ENCODE measurements around the gene MX1. TPM values are rescaled to one million over a fixed set of nuclear protein-coding genes. Genes with fewer than 3 reads are reported as not detected.

The MX1 gene
- total RNA-seq, 1 experiment from 2014 or later: 1.2 TPM

GRCh38 chr21:41444703-41445464 is 18.8 kb downstream of the MX1 start:
- CTCF ChIA-PET: no interaction called here
- DNase-seq (ENCODE audit: low spot score): no peak
- intact Hi-C loops (cut with micrococcal nuclease; ENCODE audit: unreplicated experiment): no loop called here
- BruUV-seq (replicated peaks): no TSS peak
- Histone ChIP-seq H3K27ac (ENCODE audit: low read depth, low read length, poor library complexity, severe bottlenecking) (no peak overlapping the region), H3K36me3 (ENCODE audit: insufficient read depth, low read length, poor library complexity, severe bottlenecking) (no peaks in the 10 kb centered on the region), H3K9me3 (ENCODE audit: low read depth, low read length, poor library complexity, severe bottlenecking) (no peaks in the 10 kb centered on the region), H3K27me3 (replicated peaks; ENCODE audit: insufficient read depth, low read depth, low read length, poor library complexity) (no peaks in the 10 kb centered on the region), H3K4me1 (ENCODE audit: insufficient read depth, low read length, poor library complexity, severe bottlenecking) (no peaks in the 10 kb centered on the region), H3K4me3 (ENCODE audit: low read depth, low read length, poor library complexity, severe bottlenecking) (no peak overlapping the region)
- TF ChIP-seq CTCF (conservative IDR thresholded peaks at IDR 0.05; ENCODE audit: low read depth, low read length) (no peak), EZH2 (IDR thresholded peaks at IDR 0.05; ENCODE audit: borderline replicate concordance, low read depth, low read length, poor library complexity, severe bottlenecking) (no peak)
- POLR2A ChIA-PET (ENCODE audit: low non-redundant PET): no interaction called here

GRCh38 chr21:41445465-41445862 is 19.4 kb downstream of the MX1 start:
- H3K36me3 ChIP-seq (ENCODE audit: insufficient read depth, low read length, poor library complexity, severe bottlenecking): no peaks in the 10 kb centered on the region
- no peak overlapping the region for H3K4me3 ChIP-seq (ENCODE audit: low read depth, low read length, poor library complexity, severe bottlenecking)
- no TSS peak for BruUV-seq (replicated peaks)
- TF ChIP-seq CTCF (conservative IDR thresholded peaks at IDR 0.05; ENCODE audit: low read depth, low read length): no peak
- no peak for TF ChIP-seq EZH2 (IDR thresholded peaks at IDR 0.05; ENCODE audit: borderline replicate concordance, low read depth, low read length, poor library complexity, severe bottlenecking)
- H3K27ac ChIP-seq (ENCODE audit: low read depth, low read length, poor library complexity, severe bottlenecking): no peak overlapping the region
- no peaks in the 10 kb centered on the region for H3K9me3 ChIP-seq (ENCODE audit: low read depth, low read length, poor library complexity, severe bottlenecking)
- ChIA-PET POLR2A (ENCODE audit: low non-redundant PET) (no interaction called here), CTCF (no interaction called here)
- no peaks in the 10 kb centered on the region for H3K27me3 ChIP-seq (replicated peaks; ENCODE audit: insufficient read depth, low read depth, low read length, poor library complexity)
- no peak for DNase-seq (ENCODE audit: low spot score)
- H3K4me1 ChIP-seq (ENCODE audit: insufficient read depth, low read length, poor library complexity, severe bottlenecking): no peaks in the 10 kb centered on the region
- intact Hi-C loops (cut with micrococcal nuclease; ENCODE audit: unreplicated experiment): no loop called here

- Histone ChIP-seq H3K9me3 (ENCODE audit: low read depth, low read length, poor library complexity, severe bottlenecking) (no peaks in the 10 kb centered on the region), H3K4me3 (ENCODE audit: low read depth, low read length, poor library complexity, severe bottlenecking) (no peak overlapping the region), H3K4me1 (ENCODE audit: insufficient read depth, low read length, poor library complexity, severe bottlenecking) (no peaks in the 10 kb centered on the region), H3K27me3 (replicated peaks; ENCODE audit: insufficient read depth, low read depth, low read length, poor library complexity) (no peaks in the 10 kb centered on the region), H3K36me3 (ENCODE audit: insufficient read depth, low read length, poor library complexity, severe bottlenecking) (no peaks in the 10 kb centered on the region), H3K27ac (ENCODE audit: low read depth, low read length, poor library complexity, severe bottlenecking) (no peak overlapping the region)
- intact Hi-C loops (cut with micrococcal nuclease; ENCODE audit: unreplicated experiment): no loop called here
- BruUV-seq (replicated peaks): no TSS peak
- POLR2A ChIA-PET (ENCODE audit: low non-redundant PET): no interaction called here
- CTCF ChIA-PET: no interaction called here
- no peak for TF ChIP-seq CTCF (conservative IDR thresholded peaks at IDR 0.05; ENCODE audit: low read depth, low read length)
- TF ChIP-seq EZH2 (IDR thresholded peaks at IDR 0.05; ENCODE audit: borderline replicate concordance, low read depth, low read length, poor library complexity, severe bottlenecking): no peak
- no peak for DNase-seq (ENCODE audit: low spot score)
Measured at GRCh38 chr21:41446586-41446985, 20.5 kb downstream of the MX1 start.
